AG04450 (cell line): ENCODE measurements around the gene MEN1. TPM values are rescaled to one million over a fixed set of nuclear protein-coding genes. Genes with fewer than 3 reads are reported as not detected.
"Not testable (repeated sequence)": the region's sequence is repeated elsewhere in the genome, so short reads cannot be mapped to it uniquely, and the experiment has no call there.

Source experiments
- CTCF ChIA-PET: fragments of 300-600, 350-600 bp; formaldehyde crosslinking; extraction: SDS; loops from one replicate; lab custom pipeline; 2022; ENCODE audit warnings: antibody characterized with exemption, inconsistent platforms; lab: Charles Lee
- POLR2A ChIA-PET: fragments of 350-600 bp; formaldehyde crosslinking; extraction: SDS; loops from one replicate; lab custom pipeline; 2021; ENCODE audit warnings: antibody characterized with exemption, inconsistent platforms; lab: Yijun Ruan, JAX
- DNase-seq: peaks from one replicate; pipeline ENCODE4 v3.0.0-alpha.2; 2011; ENCODE audit warnings: low read depth, low spot score
- H3K27ac ChIP-seq: one replicate; pipeline ENCODE4 v1.5.1; 2012; ENCODE audit warnings: low read depth, low read length, control low read depth
- H3K27me3 ChIP-seq: one replicate; pipeline ENCODE4 v1.6.0; 2012; ENCODE audit warnings: low read length; ENCODE audit not compliant: control insufficient read depth, insufficient read depth
- H3K4me3 ChIP-seq: 2 replicates; pipeline ENCODE4 v1.5.1; 2011; ENCODE audit warnings: mild to moderate bottlenecking, low read depth, low read length, control low read depth
- H3K9me3 ChIP-seq: 2 replicates; pipeline ENCODE4 v1.5.1; 2012; ENCODE audit warnings: low read length; ENCODE audit not compliant: control insufficient read depth, insufficient read depth
- CTCF ChIP-seq: IDR thresholded peaks from 2 replicates; pipeline ENCODE4 v1.5.1; 2011; ENCODE audit warnings: low read depth, low read length, control low read depth, inconsistent platforms
- polyA plus RNA-seq: library from polyadenylated mRNA; depleted of rRNA; stranded (reverse); fragments of >200 nt; gene quantifications from 2 replicates; pipeline ENCODE4 v1.2.3, GENCODE V29; 2011

The MEN1 gene
- polyA plus RNA-seq, 1 experiment = 15.0 TPM

- H3K9me3 ChIP-seq = peaks cover 6% of the 10 kb centered on the region; the same call in 1 of the 2 replicates
- ChIA-PET CTCF (interaction anchor here (0.5 to 8.3 kb wide), 10 partner anchors 15 to 609 kb away, joined by 3 to 86 read pairs (median 6); partner anchors contain the start of genes ARL2, EHD1 and FKBP2), POLR2A (interaction anchor here (0.5 to 1.4 kb wide), 5 partner anchors 12 to 463 kb away, joined by 3 to 9 read pairs (median 5); no protein-coding TSS in a partner anchor)
- DNase-seq = no peak
- no peak overlapping the region for H3K27ac ChIP-seq
- H3K4me3 ChIP-seq = no peak overlapping the region
- H3K27me3 ChIP-seq = no peaks in the 10 kb centered on the region
- peak; percentile 27 for TF ChIP-seq CTCF
Measured at GRCh38 chr11:64849598-64850356, 39.4 kb upstream of the MEN1 start.

DNA sequence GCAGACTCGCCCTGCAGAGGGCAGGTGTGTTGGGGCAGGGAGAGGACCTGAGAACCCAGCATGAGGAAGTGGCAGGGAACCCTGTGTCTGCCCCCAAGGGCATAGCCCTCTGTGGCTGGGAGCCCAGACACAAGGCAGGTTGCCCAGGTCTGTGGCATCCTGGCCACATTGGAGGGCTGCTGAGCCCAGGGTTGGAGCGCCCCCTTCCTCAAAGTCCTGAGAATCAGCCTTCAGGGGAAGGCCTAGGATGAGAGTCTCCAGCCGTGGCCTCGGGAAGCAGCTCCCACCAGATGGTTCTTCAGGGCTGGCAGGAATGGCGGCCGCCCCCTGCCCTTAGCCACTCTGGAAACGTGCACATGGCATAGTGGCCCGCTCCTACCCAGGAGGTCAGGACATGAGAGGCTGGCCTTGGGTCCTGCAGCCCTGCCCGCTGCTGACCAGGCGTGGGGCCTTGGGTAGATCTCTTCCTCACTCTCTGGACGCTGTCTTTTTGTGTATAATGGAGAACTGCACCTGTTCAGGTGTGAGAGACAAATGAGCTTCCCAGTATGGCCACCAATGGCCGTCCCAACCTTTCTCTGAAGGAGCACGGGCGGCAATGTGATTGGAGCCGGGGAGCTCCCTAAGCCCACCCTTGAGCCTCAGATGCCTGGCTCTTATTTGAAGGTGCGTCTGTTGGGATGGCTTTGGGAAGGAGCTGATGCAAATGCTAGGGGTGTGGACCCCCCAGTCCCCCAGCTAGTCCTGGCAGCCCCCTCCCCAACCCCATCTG is 38.7 kb upstream of the MEN1 start:
- no peak for TF ChIP-seq CTCF
- ChIA-PET CTCF (interaction anchor here (0.6 to 8.3 kb wide), 11 partner anchors 12 to 261 kb away, joined by 3 to 86 read pairs (median 5); partner anchors contain the start of genes ARL2 and EHD1), POLR2A (interaction anchor here (0.5 to 1.4 kb wide), 3 partner anchors 12 to 28 kb away, joined by 3 to 5 read pairs (median 3); no protein-coding TSS in a partner anchor)
- H3K4me3 ChIP-seq = no peak overlapping the region
- H3K9me3 ChIP-seq = no peaks in the 10 kb centered on the region; the same call in 1 of the 2 replicates
- no peak overlapping the region for H3K27ac ChIP-seq
- DNase-seq = no peak
- H3K27me3 ChIP-seq = no peaks in the 10 kb centered on the region

DNA sequence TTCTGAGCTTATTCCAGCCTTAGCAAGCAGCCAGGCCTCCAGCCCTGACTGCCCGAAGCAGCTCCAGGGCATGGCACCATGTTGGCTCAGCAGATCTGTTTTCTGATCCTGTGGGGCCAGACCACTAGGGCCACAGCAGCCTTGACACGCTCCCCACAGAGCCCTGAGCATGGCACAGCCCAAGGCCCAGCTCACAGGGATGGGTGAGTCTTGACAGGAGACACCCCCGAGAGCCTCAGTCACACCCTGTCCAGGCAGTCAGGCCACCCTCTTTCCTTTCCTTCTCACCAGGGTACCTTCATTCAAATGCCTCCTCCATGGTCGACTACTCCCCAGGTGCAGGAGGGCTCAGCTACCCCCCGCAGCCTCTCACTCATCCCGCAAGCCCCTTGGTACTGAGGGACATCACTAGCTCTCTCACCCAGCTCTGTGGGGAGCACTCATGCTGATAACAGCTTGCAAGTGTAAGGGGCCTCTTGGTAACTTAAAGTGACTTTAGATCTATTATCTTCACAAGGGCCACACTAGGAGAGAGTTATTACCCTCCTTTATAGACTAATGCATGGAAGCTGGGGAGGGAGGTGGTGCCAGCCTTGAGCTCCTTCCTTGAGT is 38.0 kb upstream of the MEN1 start:
- ChIA-PET POLR2A (interaction anchor here (0.9 to 1.4 kb wide), 4 partner anchors 20 to 166 kb away, joined by 3 to 5 read pairs (median 4); partner anchors contain the start of gene ARL2), CTCF (interaction anchor here (0.6 to 8.3 kb wide), 14 partner anchors 13 to 262 kb away, joined by 3 to 86 read pairs (median 5); partner anchors contain the start of gene BATF2)
- H3K27me3 ChIP-seq = no peaks in the 10 kb centered on the region
- no peak overlapping the region for H3K27ac ChIP-seq
- no peak for TF ChIP-seq CTCF
- H3K9me3 ChIP-seq = no peaks in the 10 kb centered on the region
- H3K4me3 ChIP-seq = no peak overlapping the region
- no peak for DNase-seq

DNA sequence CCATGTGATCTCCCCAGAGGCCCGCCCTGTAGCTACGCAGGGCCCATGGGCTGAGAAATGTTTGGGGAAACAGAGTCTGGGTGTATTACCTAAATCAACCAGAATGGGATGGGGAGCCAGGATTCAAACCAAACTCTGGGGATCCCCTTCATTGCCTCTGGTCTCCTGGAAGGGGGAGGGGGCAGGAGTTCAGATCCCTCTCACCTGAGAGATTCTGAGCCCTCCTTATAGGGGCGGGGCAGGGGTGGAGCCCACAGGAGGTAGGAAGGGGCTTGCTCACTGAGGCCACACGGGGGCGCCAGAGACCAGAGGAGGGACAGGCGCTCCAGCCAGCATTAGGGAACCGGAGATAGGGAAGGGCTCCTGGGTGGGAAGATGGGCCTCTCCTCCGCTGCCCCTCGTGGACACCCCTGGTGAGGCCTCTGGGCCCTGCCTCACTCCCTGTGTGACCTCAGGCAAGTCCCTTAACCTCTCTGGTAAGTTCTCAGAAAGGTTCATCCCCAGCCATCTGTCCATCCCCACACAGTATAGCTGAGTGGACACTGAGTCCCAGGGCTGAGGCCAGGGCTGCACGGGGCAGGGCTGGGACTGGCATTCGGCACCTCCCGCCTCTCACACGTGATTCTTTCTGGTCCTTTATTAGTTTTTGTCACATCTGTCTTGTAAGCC is 36.8 kb upstream of the MEN1 start:
- DNase-seq = peak; percentile 63
- POLR2A ChIA-PET = interaction anchor here (0.7 to 1.5 kb wide), 4 partner anchors 22 to 167 kb away, joined by 3 to 4 read pairs (median 3); partner anchors contain the start of gene ARL2
- CTCF ChIA-PET = interaction anchor here (0.6 to 8.3 kb wide), 16 partner anchors 9 to 243 kb away, joined by 3 to 86 read pairs (median 5); partner anchors contain the start of gene BATF2
- Histone ChIP-seq H3K27ac (peak overlapping the region; percentile 21), H3K27me3 (no peaks in the 10 kb centered on the region), H3K9me3 (no peaks in the 10 kb centered on the region), H3K4me3 (no peak overlapping the region)
- peak; percentile 96 for TF ChIP-seq CTCF

DNA sequence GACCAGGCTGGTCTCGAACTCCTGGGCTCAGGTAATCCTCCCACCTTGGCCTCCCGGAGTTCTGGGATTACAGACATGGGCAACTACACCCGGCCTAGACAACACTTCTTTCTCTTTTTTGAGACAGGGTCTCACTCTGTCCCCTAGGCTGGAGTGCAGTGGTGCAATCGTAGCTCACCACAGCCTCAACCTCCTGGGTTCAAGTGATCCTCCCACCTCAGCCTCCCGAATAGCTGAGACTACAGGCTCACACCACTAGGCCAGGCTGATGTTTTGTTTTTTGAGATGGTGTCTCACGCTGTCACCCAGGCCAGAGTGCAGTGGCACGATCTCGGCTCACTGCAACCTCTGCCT is 35.4 kb upstream of the MEN1 start:
- POLR2A ChIA-PET = interaction anchor here (0.7 to 1.4 kb wide), 3 partner anchors 31 to 42 kb away, joined by 3 to 8 read pairs (median 3); no protein-coding TSS in a partner anchor

More for the DNA sequence above, 35.4 kb upstream of the MEN1 start:
- not testable (repeated sequence) for DNase-seq, H3K9me3 ChIP-seq, H3K27me3 ChIP-seq, H3K4me3 ChIP-seq, H3K27ac ChIP-seq
- CTCF ChIA-PET = interaction anchor here (0.5 to 8.3 kb wide), 13 partner anchors 11 to 407 kb away, joined by 3 to 86 read pairs (median 4); partner anchors contain the start of genes ARL2 and BATF2
